Liver (tissue), 3 donors: ENCODE results near the gene SNX5.

Source experiments
- SP1 ChIP-seq: IDR thresholded peaks from 2 replicates; pipeline ENCODE4 v1.6.1; 2018; ENCODE audit warnings: antibody characterized with exemption, mild to moderate bottlenecking
- TAF1 ChIP-seq: conservative IDR thresholded peaks from 2 replicates; pipeline ENCODE4 v1.6.1; 2016; ENCODE audit warnings: antibody characterized with exemption, mild to moderate bottlenecking
- TF ChIP-seq, protein P1 (sequence below): fragments of 150-350 bp; IDR thresholded peaks from 2 replicates; pipeline ENCODE4 v1.5.1; 2017; ENCODE audit warnings: improper control_type of control experiment, low read depth, low read length; ENCODE audit not compliant: missing input control
- donor health status: healthy.
- donor health status: healthy.

DNA sequence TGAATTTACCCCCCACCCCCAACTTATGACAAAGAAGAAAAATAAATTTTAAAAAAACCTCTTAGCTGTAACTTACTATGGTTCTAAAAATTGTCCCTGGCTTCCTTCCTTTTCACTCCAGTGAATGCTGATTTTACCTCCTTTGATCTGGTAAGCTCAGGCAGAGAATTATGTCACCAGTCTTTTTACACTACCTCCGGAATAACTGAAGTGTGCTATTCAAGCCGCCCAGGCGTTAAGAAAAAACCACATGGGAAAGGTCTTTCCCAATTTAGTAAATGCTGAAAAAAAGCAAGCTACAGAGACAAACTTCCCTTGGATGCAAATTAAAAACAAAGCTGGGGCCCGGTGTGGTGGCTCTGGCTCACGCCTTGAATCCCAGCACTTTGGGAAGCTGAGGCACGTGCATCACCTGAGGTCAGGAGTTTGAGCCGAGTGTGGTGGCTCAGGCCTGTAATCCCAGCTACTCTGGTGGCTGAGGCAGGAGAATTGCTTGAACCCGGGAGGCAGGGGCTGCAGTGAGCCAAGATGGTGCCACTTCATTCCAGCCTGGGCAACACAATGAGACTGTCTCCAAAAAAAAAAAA lies 12.4 kb downstream of the SNX5 start:
- TF ChIP-seq TAF1 (no peak), SP1 (no peak)
- TF ChIP-seq, protein P1, sequence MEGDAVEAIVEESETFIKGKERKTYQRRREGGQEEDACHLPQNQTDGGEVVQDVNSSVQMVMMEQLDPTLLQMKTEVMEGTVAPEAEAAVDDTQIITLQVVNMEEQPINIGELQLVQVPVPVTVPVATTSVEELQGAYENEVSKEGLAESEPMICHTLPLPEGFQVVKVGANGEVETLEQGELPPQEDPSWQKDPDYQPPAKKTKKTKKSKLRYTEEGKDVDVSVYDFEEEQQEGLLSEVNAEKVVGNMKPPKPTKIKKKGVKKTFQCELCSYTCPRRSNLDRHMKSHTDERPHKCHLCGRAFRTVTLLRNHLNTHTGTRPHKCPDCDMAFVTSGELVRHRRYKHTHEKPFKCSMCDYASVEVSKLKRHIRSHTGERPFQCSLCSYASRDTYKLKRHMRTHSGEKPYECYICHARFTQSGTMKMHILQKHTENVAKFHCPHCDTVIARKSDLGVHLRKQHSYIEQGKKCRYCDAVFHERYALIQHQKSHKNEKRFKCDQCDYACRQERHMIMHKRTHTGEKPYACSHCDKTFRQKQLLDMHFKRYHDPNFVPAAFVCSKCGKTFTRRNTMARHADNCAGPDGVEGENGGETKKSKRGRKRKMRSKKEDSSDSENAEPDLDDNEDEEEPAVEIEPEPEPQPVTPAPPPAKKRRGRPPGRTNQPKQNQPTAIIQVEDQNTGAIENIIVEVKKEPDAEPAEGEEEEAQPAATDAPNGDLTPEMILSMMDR: no peak
